ENCODE data around the gene FYN. TPM values are rescaled to one million over a fixed set of nuclear protein-coding genes. Genes with fewer than 3 reads are reported as not detected.
A peak's percentile ranks its signal among the peaks of the same experiment; 100 is the strongest.

FYN gene
- total RNA-seq, 1 donor from 2014 or later: 474 TPM

DNA sequence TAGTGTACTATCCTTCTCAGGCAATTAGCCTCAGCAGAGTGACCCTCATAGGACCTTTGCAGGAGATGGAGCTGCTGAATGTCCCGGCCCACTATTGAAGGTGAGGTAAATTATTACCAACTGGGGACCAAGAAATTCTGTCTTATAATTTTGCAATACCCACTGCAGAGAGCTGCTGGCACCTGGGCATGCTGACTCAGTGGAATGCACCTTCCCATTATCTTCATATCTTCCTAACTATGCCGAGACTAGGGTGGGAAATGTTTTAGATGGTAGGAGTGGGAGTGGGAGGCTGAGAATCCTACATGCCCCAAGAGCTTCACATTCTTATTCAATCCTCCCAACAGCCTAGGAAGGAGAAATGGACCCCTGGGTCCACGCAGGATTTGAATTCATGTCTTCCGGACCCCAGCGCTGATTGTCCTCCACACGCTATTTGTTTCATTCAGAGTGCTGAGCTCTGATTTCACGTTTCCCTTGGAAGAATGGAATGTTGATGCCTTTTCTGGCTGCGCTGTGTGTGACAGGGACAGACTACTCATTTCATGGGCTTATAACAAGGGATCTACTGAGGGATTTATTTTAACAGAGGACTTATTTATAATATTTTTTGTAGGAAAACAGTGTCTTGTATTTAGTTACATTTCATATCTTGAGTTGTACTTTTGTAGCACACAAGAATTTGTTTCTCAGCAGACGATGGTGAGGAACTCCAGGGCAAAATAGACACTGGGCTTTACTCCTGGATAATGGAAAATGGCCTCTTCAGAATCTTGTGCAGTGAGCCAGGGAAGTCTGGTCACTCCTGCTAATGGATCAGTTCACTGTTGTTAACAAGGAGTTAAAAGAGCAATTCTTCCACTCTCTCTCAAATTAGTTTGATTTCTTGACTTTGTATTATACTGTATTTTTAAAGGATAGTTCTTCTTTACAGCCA is 66.4 kb downstream of the FYN start:
- Mint-ChIP-seq H3K4me1 (ENCODE audit: unreplicated experiment) (peaks cover 53% of the 10 kb centered on the region), H3K4me3 (ENCODE audit: unreplicated experiment) (no peak overlapping the region), H3K9me3 (ENCODE audit: unreplicated experiment) (no peaks in the 10 kb centered on the region), H3K27me3 (ENCODE audit: unreplicated experiment) (peaks cover 7% of the 10 kb centered on the region), H3K36me3 (ENCODE audit: low read depth, unreplicated experiment) (peaks cover 41% of the 10 kb centered on the region), H3K27ac (ENCODE audit: unreplicated experiment) (peak overlapping the region; percentile 61)
- no peak for DNase-seq (ENCODE audit: low spot score)
- TF ChIP-seq, protein P1, sequence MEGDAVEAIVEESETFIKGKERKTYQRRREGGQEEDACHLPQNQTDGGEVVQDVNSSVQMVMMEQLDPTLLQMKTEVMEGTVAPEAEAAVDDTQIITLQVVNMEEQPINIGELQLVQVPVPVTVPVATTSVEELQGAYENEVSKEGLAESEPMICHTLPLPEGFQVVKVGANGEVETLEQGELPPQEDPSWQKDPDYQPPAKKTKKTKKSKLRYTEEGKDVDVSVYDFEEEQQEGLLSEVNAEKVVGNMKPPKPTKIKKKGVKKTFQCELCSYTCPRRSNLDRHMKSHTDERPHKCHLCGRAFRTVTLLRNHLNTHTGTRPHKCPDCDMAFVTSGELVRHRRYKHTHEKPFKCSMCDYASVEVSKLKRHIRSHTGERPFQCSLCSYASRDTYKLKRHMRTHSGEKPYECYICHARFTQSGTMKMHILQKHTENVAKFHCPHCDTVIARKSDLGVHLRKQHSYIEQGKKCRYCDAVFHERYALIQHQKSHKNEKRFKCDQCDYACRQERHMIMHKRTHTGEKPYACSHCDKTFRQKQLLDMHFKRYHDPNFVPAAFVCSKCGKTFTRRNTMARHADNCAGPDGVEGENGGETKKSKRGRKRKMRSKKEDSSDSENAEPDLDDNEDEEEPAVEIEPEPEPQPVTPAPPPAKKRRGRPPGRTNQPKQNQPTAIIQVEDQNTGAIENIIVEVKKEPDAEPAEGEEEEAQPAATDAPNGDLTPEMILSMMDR (IDR thresholded peaks at IDR 0.05; ENCODE audit: unreplicated experiment): no peak

GRCh38 chr6:111806165-111806547 is 67.1 kb downstream of the FYN start:
- Mint-ChIP-seq H3K36me3 (ENCODE audit: low read depth, unreplicated experiment) (peaks cover 38% of the 10 kb centered on the region), H3K27ac (ENCODE audit: unreplicated experiment) (no peak overlapping the region), H3K4me1 (ENCODE audit: unreplicated experiment) (peaks cover 49% of the 10 kb centered on the region), H3K4me3 (ENCODE audit: unreplicated experiment) (no peak overlapping the region), H3K9me3 (ENCODE audit: unreplicated experiment) (no peaks in the 10 kb centered on the region), H3K27me3 (ENCODE audit: unreplicated experiment) (peaks cover 7% of the 10 kb centered on the region)
- DNase-seq (ENCODE audit: low spot score): no peak
- TF ChIP-seq, protein P1 (IDR thresholded peaks at IDR 0.05; ENCODE audit: unreplicated experiment): no peak

- peaks cover 6% of the 10 kb centered on the region for H3K27me3 Mint-ChIP-seq (ENCODE audit: unreplicated experiment)
- DNase-seq (ENCODE audit: low spot score): no peak
- H3K4me3 Mint-ChIP-seq (ENCODE audit: unreplicated experiment): peak overlapping the region; percentile 3
- peaks cover 48% of the 10 kb centered on the region for H3K4me1 Mint-ChIP-seq (ENCODE audit: unreplicated experiment)
- TF ChIP-seq, protein P1 (IDR thresholded peaks at IDR 0.05; ENCODE audit: unreplicated experiment): no peak
- H3K27ac Mint-ChIP-seq (ENCODE audit: unreplicated experiment): peak overlapping the region; percentile 81
- H3K36me3 Mint-ChIP-seq (ENCODE audit: low read depth, unreplicated experiment): peaks cover 34% of the 10 kb centered on the region
- no peaks in the 10 kb centered on the region for H3K9me3 Mint-ChIP-seq (ENCODE audit: unreplicated experiment)
These were observed 67.6 kb downstream of the FYN start for GRCh38 chr6:111805511-111806164.

DNA sequence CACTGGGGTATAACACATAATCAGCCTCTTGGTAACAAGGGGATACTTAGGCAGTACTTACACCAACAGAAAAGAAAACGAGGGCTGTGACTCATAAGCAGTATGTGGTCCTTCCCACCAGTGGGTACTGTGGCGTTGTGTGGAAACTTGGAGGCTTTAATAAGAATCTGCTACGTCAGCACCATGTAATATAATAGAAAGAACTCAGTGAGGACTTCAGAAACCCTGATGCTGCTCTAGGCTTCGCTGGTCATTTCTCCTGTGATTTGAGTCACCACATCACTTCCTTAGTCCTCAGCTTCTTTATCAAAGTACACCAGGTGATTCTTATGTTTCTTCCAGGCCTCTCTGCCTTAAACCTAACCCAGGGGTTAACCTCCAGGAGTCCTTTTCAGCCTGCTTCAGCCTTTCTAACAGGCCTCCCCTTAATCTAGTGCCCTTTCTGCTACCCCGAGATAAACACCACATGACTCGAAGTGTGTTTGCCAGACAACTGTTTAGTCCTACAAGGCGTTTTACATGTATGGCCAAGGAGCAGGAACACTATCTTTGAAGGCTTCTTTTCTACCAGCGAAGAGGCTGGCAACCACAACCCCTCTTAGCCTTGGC is 68.5 kb downstream of the FYN start:
- peaks cover 51% of the 10 kb centered on the region for H3K4me1 Mint-ChIP-seq (ENCODE audit: unreplicated experiment)
- peak overlapping the region; percentile 40 for H3K27ac Mint-ChIP-seq (ENCODE audit: unreplicated experiment)
- H3K9me3 Mint-ChIP-seq (ENCODE audit: unreplicated experiment): no peaks in the 10 kb centered on the region
- DNase-seq (ENCODE audit: low spot score): no peak
- TF ChIP-seq, protein P1 (IDR thresholded peaks at IDR 0.05; ENCODE audit: unreplicated experiment): no peak
- peaks cover 6% of the 10 kb centered on the region for H3K27me3 Mint-ChIP-seq (ENCODE audit: unreplicated experiment)
- H3K36me3 Mint-ChIP-seq (ENCODE audit: low read depth, unreplicated experiment): peaks cover 35% of the 10 kb centered on the region
- H3K4me3 Mint-ChIP-seq (ENCODE audit: unreplicated experiment): no peak overlapping the region
